HepG2 (cell line): ENCODE measurements around the gene CABP2. TPM values are rescaled to one million over a fixed set of nuclear protein-coding genes. Genes with fewer than 3 reads are reported as not detected.

Source experiments
- ATAC-seq: fragments of 200-7000 bp; cut with Tn5 transposase; 3 replicates; pipeline ENCODE4 v1.9.1; 2020; ENCODE audit warnings: mild to moderate bottlenecking, moderate library complexity
- BruUV-seq: library from RNA; stranded (reverse); fragments of 400-500 nt; replicated peaks from 2 replicates; lab custom pipeline; 2021; lab: Mats Ljungman, UMichigan
- CTCF ChIA-PET: fragments of 300-600 bp; formaldehyde crosslinking; extraction: SDS; loops from one replicate; lab custom pipeline; 2021; ENCODE audit warnings: low total read pairs, inconsistent platforms, low intra/inter-chr PET ratio; lab: Yijun Ruan, JAX
- POLR2A ChIA-PET: fragments of 350-600 bp; sonication (Branson Sonifier 250); formaldehyde crosslinking; loops from one replicate; lab custom pipeline; 2020; ENCODE audit warnings: antibody characterized with exemption, inconsistent platforms; lab: Yijun Ruan, JAX
- DNase-seq: peaks from one replicate; pipeline ENCODE4 v3.0.0-alpha.2; 2015; ENCODE audit warnings: low spot score
- FAIRE-seq: peaks from 3 replicates; lab custom pipeline; 2011; peaks lifted over from hg19 to GRCh38; lab: Jason Lieb, UNC
- H2AFZ ChIP-seq: one replicate; pipeline ENCODE4 v1.6.1; 2011; ENCODE audit warnings: low read length, inconsistent platforms
- H3K27ac ChIP-seq: fragments of 300-600 bp; 3 replicates; pipeline ENCODE4 v1.8.0; 2011; ENCODE audit warnings: mixed run types, mild to moderate bottlenecking, mixed read lengths, low read length, inconsistent platforms; ENCODE audit not compliant: insufficient read depth; ENCODE audit errors: extremely low read length
- H3K27me3 ChIP-seq, 2 experiments: fragments of 200-600 bp in 1 of 2; 2 replicates in 1 of 2; 3 replicates in 1 of 2; pipeline versions ENCODE4 v1.6.0 to v1.8.0; 2011; ENCODE audit warnings: low read length in 2 of 2, mild to moderate bottlenecking in 2 of 2, moderate library complexity in 2 of 2, inconsistent platforms in 1 of 2; ENCODE audit not compliant: insufficient read depth in 2 of 2, control insufficient read depth in 1 of 2
- H3K36me3 ChIP-seq, 2 experiments: fragments of 200-600 bp in 1 of 2; replicated peaks in 1 of 2; 2 replicates in 1 of 2; 3 replicates in 1 of 2; pipeline versions ENCODE4 v1.5.1 to v1.8.0; 2011; ENCODE audit warnings: low read length in 2 of 2, inconsistent platforms in 1 of 2; ENCODE audit not compliant: insufficient read depth in 2 of 2, control insufficient read depth in 1 of 2
- H3K4me1 ChIP-seq: 2 replicates; pipeline ENCODE4 v1.5.1; 2012; ENCODE audit warnings: low read length, inconsistent platforms; ENCODE audit not compliant: insufficient read depth
- H3K4me2 ChIP-seq: 2 replicates; pipeline ENCODE4 v1.6.0; 2011; ENCODE audit warnings: low read depth, low read length, inconsistent platforms
- H3K4me3 ChIP-seq, 3 experiments: fragments of 200-600 bp in 1 of 3; sonication (generic), shearing (Covaris generic) in 1 of 3; replicated peaks in 1 of 3; 2 replicates each; pipeline ENCODE4 v1.5.1; 2011 to 2016; ENCODE audit warnings: low read length in 3 of 3, inconsistent platforms in 2 of 3, low read depth in 2 of 3, mild to moderate bottlenecking in 2 of 3, control low read depth in 1 of 3, mixed read lengths in 1 of 3; ENCODE audit not compliant: insufficient read depth in 1 of 3
- H3K79me2 ChIP-seq: one replicate; pipeline ENCODE4 v1.6.1; 2011; ENCODE audit warnings: low read length, inconsistent platforms; ENCODE audit not compliant: insufficient read depth
- H3K9ac ChIP-seq: 2 replicates; pipeline ENCODE4 v1.6.0; 2011; ENCODE audit warnings: mild to moderate bottlenecking, low read depth, low read length, inconsistent platforms; ENCODE audit not compliant: insufficient read depth
- H3K9me3 ChIP-seq: 2 replicates; pipeline ENCODE4 v1.5.1; 2012; ENCODE audit warnings: mild to moderate bottlenecking, low read length
- H4K20me1 ChIP-seq: 2 replicates; pipeline ENCODE4 v1.6.0; 2011; ENCODE audit warnings: inconsistent platforms, mild to moderate bottlenecking, low read length, moderate library complexity; ENCODE audit not compliant: insufficient read depth
- DMAP1 ChIP-seq: IDR thresholded peaks from 2 replicates; pipeline ENCODE4 v1.6.1; 2016
- GMEB2 ChIP-seq: IDR thresholded peaks from 2 replicates; pipeline ENCODE4 v1.6.1; 2016; ENCODE audit warnings: missing biosample characterization, missing genetic modification reagents, low read depth
- HOXA9 ChIP-seq: sonication (generic); formaldehyde crosslinking; IDR thresholded peaks from 2 replicates; pipeline ENCODE4 v1.8.1; 2022; ENCODE audit warnings: missing genetic modification reagents, mild to moderate bottlenecking, moderate library complexity, borderline replicate concordance
- RBM22 ChIP-seq: fragments of 200-400 bp; formaldehyde crosslinking; optimal IDR thresholded peaks from 2 replicates; pipeline ENCODE3; 2017; ENCODE audit warnings: mild to moderate bottlenecking, low read length, moderate library complexity
- SP140L ChIP-seq: sonication (generic); formaldehyde crosslinking; IDR thresholded peaks from 2 replicates; pipeline ENCODE4 v1.4.0; 2020; ENCODE audit warnings: missing genetic modification reagents, borderline replicate concordance
- ZNF20 ChIP-seq: sonication (generic); formaldehyde crosslinking; IDR thresholded peaks from 2 replicates; pipeline ENCODE4 v1.4.0; 2020; ENCODE audit warnings: mild to moderate bottlenecking, moderate library complexity, missing genetic modification reagents
- ZNF460 ChIP-seq: sonication (generic); formaldehyde crosslinking; IDR thresholded peaks from 2 replicates; pipeline ENCODE4 v1.5.1; 2020; ENCODE audit warnings: missing genetic modification reagents, mild to moderate bottlenecking, borderline replicate concordance
- ZNF580 ChIP-seq: IDR thresholded peaks from 2 replicates; pipeline ENCODE4 v1.6.1; 2016; ENCODE audit warnings: low read depth, borderline replicate concordance
- ZNF652 ChIP-seq: IDR thresholded peaks from 2 replicates; pipeline ENCODE4 v1.6.1; 2016; ENCODE audit warnings: low read depth, borderline replicate concordance
- WGBS: methylation state at CpG from one replicate; pipeline ENCODE4 v1.1.6; 2017; ENCODE audit warnings: low lambda C conversion rate; 5-methylcytosine and 5-hydroxymethylcytosine counted together
- in situ Hi-C: cut with HindIII; loops from 2 replicates; pipeline ENCODE4 v1.10.0; 2017; ENCODE audit warnings: low pct_unique_long_range_greater_than_20kb; ENCODE audit not compliant: extremely low pct_ligation_motif_present
- intact Hi-C: fragments of 100-400 bp; cut with micrococcal nuclease; formaldehyde crosslinking; loops from one replicate; pipeline ENCODE4 v1.10.0; 2022; ENCODE audit not compliant: unreplicated experiment
- polyA plus RNA-seq, 8 experiments: library from polyadenylated mRNA; depleted of rRNA in 3 of 8; stranded (reverse) in 7 of 8; unstranded in 1 of 8; fragments of >200 nt; fragmentation: Illumina TruSeq in 4 of 8; extraction: Trizol in 4 of 8; gene quantifications; 2 replicates each; pipeline versions ENCODE4 v1.2.1 to v1.2.3, GENCODE V29; 2011 to 2016; ENCODE audit warnings: low read depth in 4 of 8, missing spikeins in 1 of 8, mixed read lengths in 1 of 8; ENCODE audit not compliant: insufficient read depth in 1 of 8
- total RNA-seq, 5 experiments: library from RNA; depleted of rRNA; stranded (reverse); fragments of >200 nt; fragmentation: Illumina TruSeq; extraction: Trizol; gene quantifications; 2 replicates each; pipeline ENCODE4 v1.2.3, GENCODE V29; 2016; ENCODE audit warnings: low read depth in 1 of 5

CABP2 gene
- total and polyA plus RNA-seq, 2 of the 13 experiments (the other 11 are each of a cell fraction or from before 2014, with no cell fraction given), result not detected

- TF ChIP-seq RBM22, result no peak
- TF ChIP-seq DMAP1 (CRISPR knock-in tag), result no peak
- TF ChIP-seq ZNF580 (CRISPR knock-in tag), result no peak
- TF ChIP-seq HOXA9 (CRISPR knock-in tag), result no peak
These were observed 49.1 kb upstream of the CABP2 start (continued) for GRCh38 chr11:67572305-67572704.

GRCh38 chr11:67571443-67571842 lies 48.2 kb upstream of the CABP2 start:
- CTCF ChIA-PET, result no interaction called here
- FAIRE-seq, result no peak
- Histone ChIP-seq H3K4me2 (no peak overlapping the region), H3K79me2 (no peaks in the 10 kb centered on the region), H3K36me3 (no peaks in the 10 kb centered on the region), H3K27me3 (no peaks in the 10 kb centered on the region), H3K4me3 (no peak overlapping the region), H3K27ac (no peak overlapping the region), H3K9me3 (no peaks in the 10 kb centered on the region), H3K4me1 (peaks cover 10% of the 10 kb centered on the region), H4K20me1 (no peaks in the 10 kb centered on the region), H3K9ac (no peak overlapping the region), H2AFZ (no peak overlapping the region)
- WGBS, result 38% methylated on average over 4 of the region's 6 CpGs
- DNase-seq, result no peak
- POLR2A ChIA-PET, result no interaction called here
- no TSS peak for BruUV-seq
- no peak for ATAC-seq
- in situ Hi-C loops, result no loop called here
- peak; percentile 97 for TF ChIP-seq ZNF20 (CRISPR knock-in tag)
- TF ChIP-seq ZNF460 (CRISPR knock-in tag), result no peak
- peak; percentile 47; the same call in 1 of the 2 replicates for TF ChIP-seq ZNF652 (CRISPR knock-in tag)
- TF ChIP-seq GMEB2 (CRISPR knock-in tag), result no peak
- no peak for TF ChIP-seq SP140L (CRISPR knock-in tag)
- intact Hi-C loops, result no loop called here
